ENCODE results near the gene SORCS3. TPM values are rescaled to one million over a fixed set of nuclear protein-coding genes. Genes with fewer than 3 reads are reported as not detected.
A peak's percentile ranks its signal among the peaks of the same experiment; 100 is the strongest.

The SORCS3 gene
- total RNA-seq, 1 experiment from 2014 or later = 0.94 TPM

- peak; percentile 90 for ATAC-seq
- ChIA-PET CTCF (no interaction called here), POLR2A (no interaction called here)
- Mint-ChIP-seq H3K4me1 (no peaks in the 10 kb centered on the region), H3K4me3 (no peak overlapping the region), H3K9me3 (peaks cover 28% of the 10 kb centered on the region), H3K27me3 (ENCODE audit: low read depth) (no peaks in the 10 kb centered on the region; the same call in none of the 2 replicates), H3K36me3 (no peaks in the 10 kb centered on the region), H3K27ac (no peak overlapping the region)
- DNase-seq (ENCODE audit: low spot score) = peak; percentile 75
- TF ChIP-seq NFE2L1 (CRISPR knock-in tag; IDR thresholded peaks at IDR 0.05) (peak; percentile 98), USF2 (CRISPR knock-in tag; IDR thresholded peaks at IDR 0.05) (peak; percentile 58), AFF4 (CRISPR knock-in tag; IDR thresholded peaks at IDR 0.05; ENCODE audit: borderline replicate concordance) (peak; percentile 88; the same call in 1 of the 2 replicates), MYBL2 (CRISPR knock-in tag; IDR thresholded peaks at IDR 0.05) (peak; percentile 95), AR (CRISPR knock-in tag; IDR thresholded peaks at IDR 0.05) (no peak), RORB (CRISPR knock-in tag; IDR thresholded peaks at IDR 0.05) (no peak), TEAD4 (CRISPR knock-in tag; IDR thresholded peaks at IDR 0.05) (peak; percentile 99), E2F1 (CRISPR knock-in tag; IDR thresholded peaks at IDR 0.05) (peak; percentile 96), ELF4 (CRISPR knock-in tag; IDR thresholded peaks at IDR 0.05; ENCODE audit: low read depth) (peak; percentile 92; the same call in 1 of the 2 replicates), NR2C2 (CRISPR knock-in tag; IDR thresholded peaks at IDR 0.05) (peak; percentile 81), ZNF263 (CRISPR knock-in tag; IDR thresholded peaks at IDR 0.05; ENCODE audit: low read depth) (peak; percentile 75; the same call in 1 of the 2 replicates), ZNF281 (CRISPR knock-in tag; IDR thresholded peaks at IDR 0.05) (peak; percentile 96; the same call in 1 of the 2 replicates), ZNF121 (CRISPR knock-in tag; IDR thresholded peaks at IDR 0.05) (peak; percentile 93), ZNF425 (CRISPR knock-in tag; conservative IDR thresholded peaks at IDR 0.05) (no peak), HMGA2 (CRISPR knock-in tag; IDR thresholded peaks at IDR 0.05) (no peak), GTF2I (CRISPR knock-in tag; conservative IDR thresholded peaks at IDR 0.05) (no peak)
- TF ChIP-seq, protein P1, sequence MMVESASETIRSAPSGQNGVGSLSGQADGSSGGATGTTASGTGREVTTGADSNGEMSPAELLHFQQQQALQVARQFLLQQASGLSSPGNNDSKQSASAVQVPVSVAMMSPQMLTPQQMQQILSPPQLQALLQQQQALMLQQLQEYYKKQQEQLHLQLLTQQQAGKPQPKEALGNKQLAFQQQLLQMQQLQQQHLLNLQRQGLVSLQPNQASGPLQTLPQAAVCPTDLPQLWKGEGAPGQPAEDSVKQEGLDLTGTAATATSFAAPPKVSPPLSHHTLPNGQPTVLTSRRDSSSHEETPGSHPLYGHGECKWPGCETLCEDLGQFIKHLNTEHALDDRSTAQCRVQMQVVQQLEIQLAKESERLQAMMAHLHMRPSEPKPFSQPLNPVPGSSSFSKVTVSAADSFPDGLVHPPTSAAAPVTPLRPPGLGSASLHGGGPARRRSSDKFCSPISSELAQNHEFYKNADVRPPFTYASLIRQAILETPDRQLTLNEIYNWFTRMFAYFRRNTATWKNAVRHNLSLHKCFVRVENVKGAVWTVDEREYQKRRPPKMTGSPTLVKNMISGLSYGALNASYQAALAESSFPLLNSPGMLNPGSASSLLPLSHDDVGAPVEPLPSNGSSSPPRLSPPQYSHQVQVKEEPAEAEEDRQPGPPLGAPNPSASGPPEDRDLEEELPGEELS (CRISPR knock-in tag; IDR thresholded peaks at IDR 0.05) = peak; percentile 100
- TF ChIP-seq, protein P2, sequence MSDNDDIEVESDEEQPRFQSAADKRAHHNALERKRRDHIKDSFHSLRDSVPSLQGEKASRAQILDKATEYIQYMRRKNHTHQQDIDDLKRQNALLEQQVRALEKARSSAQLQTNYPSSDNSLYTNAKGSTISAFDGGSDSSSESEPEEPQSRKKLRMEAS (CRISPR knock-in tag; IDR thresholded peaks at IDR 0.05) = peak; percentile 81; the same call in 1 of the 2 replicates
- TF ChIP-seq, protein P3, sequence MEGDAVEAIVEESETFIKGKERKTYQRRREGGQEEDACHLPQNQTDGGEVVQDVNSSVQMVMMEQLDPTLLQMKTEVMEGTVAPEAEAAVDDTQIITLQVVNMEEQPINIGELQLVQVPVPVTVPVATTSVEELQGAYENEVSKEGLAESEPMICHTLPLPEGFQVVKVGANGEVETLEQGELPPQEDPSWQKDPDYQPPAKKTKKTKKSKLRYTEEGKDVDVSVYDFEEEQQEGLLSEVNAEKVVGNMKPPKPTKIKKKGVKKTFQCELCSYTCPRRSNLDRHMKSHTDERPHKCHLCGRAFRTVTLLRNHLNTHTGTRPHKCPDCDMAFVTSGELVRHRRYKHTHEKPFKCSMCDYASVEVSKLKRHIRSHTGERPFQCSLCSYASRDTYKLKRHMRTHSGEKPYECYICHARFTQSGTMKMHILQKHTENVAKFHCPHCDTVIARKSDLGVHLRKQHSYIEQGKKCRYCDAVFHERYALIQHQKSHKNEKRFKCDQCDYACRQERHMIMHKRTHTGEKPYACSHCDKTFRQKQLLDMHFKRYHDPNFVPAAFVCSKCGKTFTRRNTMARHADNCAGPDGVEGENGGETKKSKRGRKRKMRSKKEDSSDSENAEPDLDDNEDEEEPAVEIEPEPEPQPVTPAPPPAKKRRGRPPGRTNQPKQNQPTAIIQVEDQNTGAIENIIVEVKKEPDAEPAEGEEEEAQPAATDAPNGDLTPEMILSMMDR (IDR thresholded peaks at IDR 0.05) = no peak
Measured at GRCh38 chr10:104824380-104825006, 183.4 kb downstream of the SORCS3 start.

Measured in WTC11 (cell line).